B cell (primary cell): ENCODE data around the gene MCM3AP. TPM values are rescaled to one million over a fixed set of nuclear protein-coding genes. Genes with fewer than 3 reads are reported as not detected.

Experiments used
- ATAC-seq: fragments of 200-7000 bp; cut with Tn5 transposase; one replicate; pipeline ENCODE4 v1.10.0; 2021; ENCODE audit warnings: low read depth, mild to moderate bottlenecking, moderate number of reproducible peaks, moderate library complexity
- CTCF ChIA-PET: fragments of 350-600 bp; sonication (Branson Sonifier 250); formaldehyde crosslinking; loops from one replicate; lab custom pipeline; 2021; ENCODE audit warnings: antibody characterized with exemption, inconsistent platforms; lab: Charles Lee
- POLR2A ChIA-PET: fragments of 350-600 bp; sonication (Branson Sonifier 250); formaldehyde crosslinking; loops from one replicate; lab custom pipeline; 2021; ENCODE audit warnings: antibody characterized with exemption; lab: Charles Lee
- DNase-seq: peaks from one replicate; pipeline ENCODE4 v3.0.0; 2013
- H2AFZ ChIP-seq: 2 replicates; pipeline ENCODE4 v1.6.1; 2012; ENCODE audit warnings: mild to moderate bottlenecking, low read depth, low read length; ENCODE audit not compliant: insufficient read depth, poor library complexity, severe bottlenecking
- H3K27ac ChIP-seq, 2 donors: 1 replicate in 1 of 2; 2 replicates in 1 of 2; pipeline ENCODE4 v1.5.1; 2012 to 2013; ENCODE audit warnings: low read length in 2 of 2, mild to moderate bottlenecking in 2 of 2, moderate library complexity in 1 of 2
- H3K27me3 ChIP-seq, 4 experiments: fragments of 200-600 bp in 1 of 4; sonication (generic) in 1 of 4; replicated peaks in 1 of 4; 1 replicate in 2 of 4; 2 replicates in 2 of 4; pipeline versions ENCODE4 v1.6.1 to v1.7.0; 2013 to 2016; ENCODE audit warnings: low read length in 3 of 4, mild to moderate bottlenecking in 2 of 4, mixed read lengths in 1 of 4, moderate library complexity in 1 of 4; ENCODE audit not compliant: insufficient read depth in 4 of 4, control insufficient read depth in 3 of 4; ENCODE audit errors: control extremely low read depth in 1 of 4
- H3K36me3 ChIP-seq, 2 experiments: replicated peaks in 1 of 2; 1 replicate in 1 of 2; 2 replicates in 1 of 2; pipeline versions ENCODE4 v1.6.1 to v1.7.1; 2013; ENCODE audit warnings: low read length in 1 of 2; ENCODE audit not compliant: insufficient read depth in 2 of 2, control insufficient read depth in 1 of 2; ENCODE audit errors: control extremely low read depth in 1 of 2, extremely low read depth in 1 of 2
- H3K4me1 ChIP-seq, 2 donors: fragments of 200-600 bp in 1 of 2; sonication (generic) in 1 of 2; 1 replicate in 1 of 2; 2 replicates in 1 of 2; pipeline versions ENCODE4 v1.5.1 to v1.6.1; 2013 to 2017; ENCODE audit warnings: low read length in 2 of 2; ENCODE audit not compliant: control insufficient read depth in 2 of 2, insufficient read depth in 2 of 2
- H3K4me2 ChIP-seq: replicated peaks from 2 replicates; pipeline ENCODE3; 2012; ENCODE audit warnings: mild to moderate bottlenecking, low read depth, low read length; ENCODE audit not compliant: poor library complexity, severe bottlenecking
- H3K4me3 ChIP-seq, 5 experiments: fragments of 200-600 bp in 1 of 5; sonication (generic) in 1 of 5; 1 replicate in 3 of 5; 2 replicates in 2 of 5; pipeline versions ENCODE4 v1.5.1 to v1.7.0; 2011 to 2016; ENCODE audit warnings: low read length in 4 of 5, mild to moderate bottlenecking in 4 of 5, low read depth in 2 of 5, control low read depth in 1 of 5, moderate library complexity in 1 of 5; ENCODE audit not compliant: insufficient read depth in 1 of 5; ENCODE audit errors: control extremely low read depth in 1 of 5, extremely low read depth in 1 of 5
- H3K79me2 ChIP-seq: fragments of 200-600 bp; sonication (generic); one replicate; pipeline ENCODE4 v1.6.0; 2016; ENCODE audit warnings: low read length; ENCODE audit not compliant: control insufficient read depth, insufficient read depth
- H3K9ac ChIP-seq: fragments of 200-600 bp; sonication (generic); 2 replicates; pipeline ENCODE4 v1.6.1; 2017; ENCODE audit warnings: mild to moderate bottlenecking, low read length, moderate library complexity
- H3K9me3 ChIP-seq, 3 donors: one replicate each; pipeline versions ENCODE4 v1.6.1 to v1.7.1; 2013; ENCODE audit warnings: low read length in 2 of 3; ENCODE audit not compliant: control insufficient read depth in 2 of 3, insufficient read depth in 1 of 3; ENCODE audit errors: control extremely low read depth in 1 of 3
- H4K20me1 ChIP-seq: 2 replicates; pipeline ENCODE4 v1.6.0; 2012; ENCODE audit warnings: mild to moderate bottlenecking, low read length; ENCODE audit not compliant: insufficient read depth, control insufficient read depth, poor library complexity, severe bottlenecking
- H3K27ac Mint-ChIP-seq: one replicate; pipeline ENCODE4 v1.8.0; 2021; ENCODE audit warnings: mixed read lengths
- H3K27me3 Mint-ChIP-seq: one replicate; pipeline ENCODE4 v1.8.0; 2021; ENCODE audit warnings: mixed read lengths
- H3K4me1 Mint-ChIP-seq: one replicate; pipeline ENCODE4 v1.8.0; 2021; ENCODE audit warnings: mixed read lengths
- H3K4me3 Mint-ChIP-seq: one replicate; pipeline ENCODE4 v1.8.0; 2021; ENCODE audit warnings: mixed read lengths
- H3K9me3 Mint-ChIP-seq: one replicate; pipeline ENCODE4 v1.8.0; 2022; ENCODE audit warnings: mixed read lengths; ENCODE audit not compliant: insufficient read depth
- CTCF ChIP-seq: fragments of 200-600 bp; IDR thresholded peaks from one replicate; pipeline ENCODE4 v1.8.0; 2022; ENCODE audit warnings: antibody characterized with exemption, mild to moderate bottlenecking
- EZH2 ChIP-seq: IDR thresholded peaks from 2 replicates; pipeline ENCODE4 v1.6.1; 2012; ENCODE audit warnings: borderline replicate concordance, low read depth, mild to moderate bottlenecking, moderate library complexity, low read length; ENCODE audit not compliant: insufficient read depth, poor library complexity, severe bottlenecking
- WGBS: methylation state at CpG from one replicate; pipeline ENCODE4 v1.1.5; 2013; ENCODE audit warnings: missing lambda C conversion rate; ENCODE audit not compliant: insufficient coverage; 5-methylcytosine and 5-hydroxymethylcytosine counted together
- intact Hi-C: fragments of 100-400 bp; cut with micrococcal nuclease; formaldehyde crosslinking; loops from one replicate; pipeline ENCODE4 v1.10.0; 2022
- polyA minus RNA-seq: library from RNA; depleted of rRNA, polyadenylated mRNA; stranded (reverse); fragments of >200 nt; gene quantifications from 2 replicates; pipeline ENCODE4 v1.2.3, GENCODE V29; 2012
- polyA plus RNA-seq: library from polyadenylated mRNA; depleted of rRNA; stranded (reverse); fragments of >200 nt; gene quantifications from 2 replicates; pipeline ENCODE4 v1.2.3, GENCODE V29; 2012
- total RNA-seq, 2 donors: library from RNA; stranded (reverse); fragments of 120-200 nt in 1 of 2; gene quantifications; 1 replicate in 1 of 2; 2 replicates in 1 of 2; pipeline versions ENCODE4 v1.2.3 to v1.2.4, GENCODE V29; 2013 to 2022

Gene MCM3AP
- total RNA-seq: 180 and 194 TPM in 2 replicates
- 75.7 TPM for total RNA-seq (2013)
- polyA plus RNA-seq: 61.7 and 88.2 TPM in 2 replicates
- 79.8 and 83.8 TPM in 2 replicates for polyA minus RNA-seq

- peaks cover 46% of the 10 kb centered on the region for H4K20me1 ChIP-seq
- CTCF ChIA-PET: interaction anchor here (0.8 to 3.0 kb wide), 5 partner anchors 40 to 142 kb away, joined by 3 to 17 read pairs (median 4); a partner anchor contains a TSS
- peak within 1 kb of the TSS; percentile 68 to 86 (median 78) for H3K4me3 ChIP-seq
- TF ChIP-seq CTCF: no peak
- TF ChIP-seq EZH2: no peak
- no peaks in the 10 kb centered on the region for H3K27me3 ChIP-seq
- DNase-seq (no peak), ATAC-seq (no peak)
- peak within 1 kb of the TSS; percentile 93 for H3K4me3 Mint-ChIP-seq
- H3K9me3 Mint-ChIP-seq: no peaks in the 10 kb centered on the region
- WGBS: no CpG with 5 or more reads among the region's 6 CpGs
- no peaks in the 10 kb centered on the region for H3K27me3 Mint-ChIP-seq
- intact Hi-C loops: no loop called here
- H3K79me2 ChIP-seq: peaks cover 55% of the 10 kb centered on the region
- no peaks in the 10 kb centered on the region for H3K9me3 ChIP-seq
- H2AFZ ChIP-seq: peak within 1 kb of the TSS; percentile 94
- H3K27ac ChIP-seq: peak within 1 kb of the TSS; percentile 61 to 87
- peaks cover 29 to 47% of the 10 kb centered on the region in 2 donors for H3K4me1 ChIP-seq
- H3K27ac Mint-ChIP-seq: peak within 1 kb of the TSS; percentile 92
- peaks cover 45% of the 10 kb centered on the region for H3K4me1 Mint-ChIP-seq
- POLR2A ChIA-PET: no interaction called here
- H3K36me3 ChIP-seq: peaks cover 0 to 23% of the 10 kb centered on the region in 2 experiments
- peak within 1 kb of the TSS; percentile 84 for H3K4me2 ChIP-seq
- H3K9ac ChIP-seq: peak within 1 kb of the TSS; percentile 78
These were observed at the start of gene MCM3AP for GRCh38 chr21:46285206-46285661. Gene MCM3AP, minus strand, starts transcription at chr21:46285611. Its CDS starts 325 bp downstream, at chr21:46285286.

GRCh38 chr21:46334351-46335140 is 49.1 kb upstream of the MCM3AP start:
- intact Hi-C loops: no loop called here
- ChIA-PET CTCF (interaction anchor here (0.7 kb wide), 1 partner anchor 13 kb away, joined by 3 read pairs; no protein-coding TSS in a partner anchor), POLR2A (no interaction called here)
- Histone ChIP-seq H3K27ac (no peak overlapping the region), H3K36me3 (peaks cover 4 to 30% of the 10 kb centered on the region in 2 experiments), H3K79me2 (peaks cover 43% of the 10 kb centered on the region), H3K4me3 (no peak overlapping the region), H3K9me3 (no peaks in the 10 kb centered on the region), H3K27me3 (no peaks in the 10 kb centered on the region), H4K20me1 (no peaks in the 10 kb centered on the region), H3K4me1 (no peaks in the 10 kb centered on the region), H3K4me2 (no peak overlapping the region), H2AFZ (no peak overlapping the region), H3K9ac (no peak overlapping the region)
- 84% methylated on average over 5 of the region's 12 CpGs for WGBS
- Mint-ChIP-seq H3K4me3 (no peak overlapping the region), H3K9me3 (no peaks in the 10 kb centered on the region), H3K27ac (no peak overlapping the region), H3K4me1 (no peaks in the 10 kb centered on the region), H3K27me3 (no peaks in the 10 kb centered on the region)
- ATAC-seq: no peak
- TF ChIP-seq CTCF: no peak
- no peak for DNase-seq
